ENCODE data around the gene TECPR1. TPM values are rescaled to one million over a fixed set of nuclear protein-coding genes. Genes with fewer than 3 reads are reported as not detected.
A peak's percentile ranks its signal among the peaks of the same experiment; 100 is the strongest.

TECPR1 gene
- total RNA-seq, 2 experiments from 2014 or later, result 45.6 to 60.7 TPM

GRCh38 chr7:98280296-98280695, 28.3 kb upstream of the TECPR1 start:
- peaks cover 4% of the 10 kb centered on the region for H3K36me3 Mint-ChIP-seq
- DNase-seq (no peak), ATAC-seq (no peak)
- H3K4me3 Mint-ChIP-seq, result peak overlapping the region; percentile 69
- H3K27ac Mint-ChIP-seq, result peak overlapping the region; percentile 73
- H3K27me3 Mint-ChIP-seq, result no peaks in the 10 kb centered on the region
- H3K9me3 Mint-ChIP-seq (ENCODE audit: low read depth), result no peaks in the 10 kb centered on the region
- CTCF ChIA-PET, result interaction anchor here (0.6 to 1.3 kb wide), 5 partner anchors 20 to 268 kb away, joined by 3 read pairs; partner anchors contain the start of gene BAIAP2L1
- peaks cover 16% of the 10 kb centered on the region for H3K4me1 Mint-ChIP-seq

GRCh38 chr7:98278936-98279335, 26.9 kb upstream of the TECPR1 start:
- ATAC-seq (no peak), DNase-seq (no peak)
- no peaks in the 10 kb centered on the region for H3K9me3 Mint-ChIP-seq (ENCODE audit: low read depth)
- CTCF ChIA-PET, result no interaction called here
- peaks cover 4% of the 10 kb centered on the region for H3K36me3 Mint-ChIP-seq
- no peaks in the 10 kb centered on the region for H3K27me3 Mint-ChIP-seq
- peaks cover 15% of the 10 kb centered on the region for H3K4me1 Mint-ChIP-seq
- H3K4me3 Mint-ChIP-seq, result no peak overlapping the region
- H3K27ac Mint-ChIP-seq, result no peak overlapping the region

- no peaks in the 10 kb centered on the region for H3K9me3 Mint-ChIP-seq (ENCODE audit: low read depth)
- DNase-seq (no peak), ATAC-seq (no peak)
- H3K4me1 Mint-ChIP-seq, result peaks cover 15% of the 10 kb centered on the region
- H3K4me3 Mint-ChIP-seq, result no peak overlapping the region
- CTCF ChIA-PET, result no interaction called here
- H3K27me3 Mint-ChIP-seq, result no peaks in the 10 kb centered on the region
- peaks cover 4% of the 10 kb centered on the region for H3K36me3 Mint-ChIP-seq
- H3K27ac Mint-ChIP-seq, result no peak overlapping the region
Measured at GRCh38 chr7:98278408-98278807, 26.4 kb upstream of the TECPR1 start.

- Mint-ChIP-seq H3K36me3 (no peaks in the 10 kb centered on the region), H3K4me3 (no peak overlapping the region), H3K4me1 (peaks cover 4% of the 10 kb centered on the region)
Measured at GRCh38 chr7:98276241-98276761, 24.3 kb upstream of the TECPR1 start.

GRCh38 chr7:98267303-98267702, 15.3 kb upstream of the TECPR1 start:
- Mint-ChIP-seq H3K9me3 (ENCODE audit: low read depth) (no peaks in the 10 kb centered on the region), H3K27ac (no peak overlapping the region), H3K36me3 (peaks cover 13% of the 10 kb centered on the region), H3K27me3 (no peaks in the 10 kb centered on the region), H3K4me1 (no peaks in the 10 kb centered on the region), H3K4me3 (no peak overlapping the region)
- CTCF ChIA-PET, result interaction anchor here (0.7 to 1.6 kb wide), 3 partner anchors 11 to 1267 kb away, joined by 3 to 7 read pairs (median 4); partner anchors contain the start of gene BAIAP2L1
- ATAC-seq (no peak), DNase-seq (no peak)

More at GRCh38 chr7:98276241-98276761, 24.3 kb upstream of the TECPR1 start:
- ATAC-seq (no peak), DNase-seq (no peak)
- CTCF ChIA-PET, result no interaction called here
- Mint-ChIP-seq H3K9me3 (ENCODE audit: low read depth) (no peaks in the 10 kb centered on the region), H3K27ac (no peak overlapping the region), H3K27me3 (no peaks in the 10 kb centered on the region)

GRCh38 chr7:98266840-98267239, 14.8 kb upstream of the TECPR1 start:
- H3K9me3 Mint-ChIP-seq (ENCODE audit: low read depth), result no peaks in the 10 kb centered on the region
- H3K27ac Mint-ChIP-seq, result no peak overlapping the region
- H3K4me3 Mint-ChIP-seq, result no peak overlapping the region
- no peaks in the 10 kb centered on the region for H3K4me1 Mint-ChIP-seq
- no peak for DNase-seq
- peaks cover 16% of the 10 kb centered on the region for H3K36me3 Mint-ChIP-seq
- ATAC-seq, result no peak
- H3K27me3 Mint-ChIP-seq, result no peaks in the 10 kb centered on the region
- CTCF ChIA-PET, result interaction anchor here (0.7 to 1.6 kb wide), 3 partner anchors 11 to 1267 kb away, joined by 3 to 7 read pairs (median 4); partner anchors contain the start of gene BAIAP2L1

- DNase-seq (no peak), ATAC-seq (no peak)
- Mint-ChIP-seq H3K9me3 (ENCODE audit: low read depth) (no peaks in the 10 kb centered on the region), H3K27me3 (no peaks in the 10 kb centered on the region), H3K27ac (no peak overlapping the region), H3K4me1 (no peaks in the 10 kb centered on the region), H3K36me3 (peaks cover 22% of the 10 kb centered on the region), H3K4me3 (no peak overlapping the region)
- CTCF ChIA-PET, result no interaction called here
Measured at GRCh38 chr7:98265841-98266271, 13.8 kb upstream of the TECPR1 start.

- ATAC-seq (no peak), DNase-seq (no peak)
- Mint-ChIP-seq H3K9me3 (ENCODE audit: low read depth) (no peaks in the 10 kb centered on the region), H3K4me3 (no peak overlapping the region), H3K4me1 (peaks cover 31% of the 10 kb centered on the region), H3K27ac (no peak overlapping the region), H3K36me3 (peaks cover 41% of the 10 kb centered on the region), H3K27me3 (no peaks in the 10 kb centered on the region)
- CTCF ChIA-PET, result no interaction called here
Measured at GRCh38 chr7:98257701-98258100, 5.7 kb upstream of the TECPR1 start.

- DNase-seq (no peak), ATAC-seq (no peak)
- CTCF ChIA-PET, result interaction anchor here (1.5 to 1.7 kb wide), 3 partner anchors 11 to 148 kb away, joined by 3 to 4 read pairs (median 3); no protein-coding TSS in a partner anchor
- Mint-ChIP-seq H3K4me3 (no peak overlapping the region), H3K36me3 (peaks cover 32% of the 10 kb centered on the region), H3K27me3 (no peaks in the 10 kb centered on the region), H3K9me3 (ENCODE audit: low read depth) (no peaks in the 10 kb centered on the region), H3K4me1 (peaks cover 34% of the 10 kb centered on the region), H3K27ac (peak overlapping the region; percentile 24)
Measured at GRCh38 chr7:98256431-98256830, 4.4 kb upstream of the TECPR1 start.

- Mint-ChIP-seq H3K36me3 (peaks cover 24% of the 10 kb centered on the region), H3K27me3 (no peaks in the 10 kb centered on the region), H3K4me1 (peaks cover 43% of the 10 kb centered on the region), H3K4me3 (no peak overlapping the region), H3K27ac (peak overlapping the region; percentile 81), H3K9me3 (ENCODE audit: low read depth) (no peaks in the 10 kb centered on the region)
- ATAC-seq (no peak), DNase-seq (peak; percentile 66)
- CTCF ChIA-PET, result interaction anchor here (1.5 to 1.7 kb wide), 2 partner anchors 25 to 147 kb away, joined by 3 read pairs; no protein-coding TSS in a partner anchor
Measured at GRCh38 chr7:98254951-98255610, 3.0 kb upstream of the TECPR1 start.

GRCh38 chr7:98254516-98254915, 2.5 kb upstream of the TECPR1 start:
- CTCF ChIA-PET, result interaction anchor here (1.7 kb wide), 1 partner anchor 146 kb away, joined by 3 read pairs; no protein-coding TSS in a partner anchor
- Mint-ChIP-seq H3K36me3 (peaks cover 27% of the 10 kb centered on the region), H3K4me1 (peaks cover 47% of the 10 kb centered on the region), H3K4me3 (no peak overlapping the region), H3K27me3 (no peaks in the 10 kb centered on the region), H3K9me3 (ENCODE audit: low read depth) (no peaks in the 10 kb centered on the region), H3K27ac (peak overlapping the region; percentile 81)
- no peak for ATAC-seq
- no peak for DNase-seq

GRCh38 chr7:98252425-98253054, 508 bp upstream of the TECPR1 start:
- peaks cover 59% of the 10 kb centered on the region for H3K4me1 Mint-ChIP-seq
- H3K4me3 Mint-ChIP-seq, result peak overlapping the region; percentile 95
- H3K36me3 Mint-ChIP-seq, result peaks cover 26% of the 10 kb centered on the region
- DNase-seq (no peak), ATAC-seq (no peak)
- no peaks in the 10 kb centered on the region for H3K9me3 Mint-ChIP-seq (ENCODE audit: low read depth)
- H3K27ac Mint-ChIP-seq, result peak overlapping the region; percentile 96
- CTCF ChIA-PET, result interaction anchor here (2.2 to 2.3 kb wide), 2 partner anchors 149 to 230 kb away, joined by 5 to 8 read pairs; partner anchors contain the start of gene BAIAP2L1
- no peaks in the 10 kb centered on the region for H3K27me3 Mint-ChIP-seq

GRCh38 chr7:98251231-98251600, 816 bp downstream of the TECPR1 start:
- peaks cover 19% of the 10 kb centered on the region for H3K36me3 Mint-ChIP-seq
- no peaks in the 10 kb centered on the region for H3K27me3 Mint-ChIP-seq
- ATAC-seq (peak; percentile 32), DNase-seq (peak; percentile 65)
- peaks cover 52% of the 10 kb centered on the region for H3K4me1 Mint-ChIP-seq
- peak overlapping the region; percentile 95 for H3K4me3 Mint-ChIP-seq
- H3K27ac Mint-ChIP-seq, result peak overlapping the region; percentile 96
- H3K9me3 Mint-ChIP-seq (ENCODE audit: low read depth), result no peaks in the 10 kb centered on the region
- CTCF ChIA-PET, result interaction anchor here (1.1 to 1.6 kb wide), 4 partner anchors 48 to 628 kb away, joined by 4 to 7 read pairs (median 6); partner anchors contain the start of gene BAIAP2L1
